Measurements from ENCODE around the gene JKAMP.

JKAMP gene

DNA sequence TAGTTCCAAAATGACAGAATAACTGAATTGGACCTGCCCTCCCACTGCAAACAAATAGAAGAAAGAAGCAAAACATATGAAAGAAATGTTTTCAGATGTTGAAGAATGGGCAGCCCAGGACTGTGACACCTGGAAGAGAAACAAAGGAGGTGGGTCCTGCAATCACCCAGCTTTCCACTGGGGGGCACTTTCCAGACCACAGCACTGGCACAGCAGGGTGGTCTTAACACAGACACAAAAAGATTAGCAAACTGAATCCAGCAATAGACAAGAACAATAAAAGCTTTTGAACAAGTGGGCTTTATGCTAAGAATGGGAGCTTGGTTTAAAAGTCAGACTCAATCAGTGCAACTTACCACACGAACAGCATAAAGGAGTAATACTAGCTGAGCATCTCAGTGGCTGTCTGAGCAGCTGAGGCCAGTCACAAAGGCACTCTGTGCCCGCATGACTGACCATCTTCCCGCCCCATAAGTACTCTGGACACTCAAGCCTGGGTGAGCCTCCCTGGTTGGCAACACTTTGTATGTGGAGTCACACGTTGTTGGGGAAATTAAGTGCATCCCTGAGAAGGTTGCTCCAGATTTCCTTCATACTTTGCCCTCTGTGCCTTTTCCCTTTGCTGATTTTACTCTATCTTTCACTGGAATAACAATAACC lies 27.7 kb downstream of the JKAMP start:
- Histone ChIP-seq H3K36me3 (no peaks in the 10 kb centered on the region), H3K4me1 (no peaks in the 10 kb centered on the region), H3K27me3 (peaks cover 4% of the 10 kb centered on the region; the same call in 1 of the 2 replicates), H3K4me3 (ENCODE audit: low read depth, low read length) (no peak overlapping the region), H3K9me3 (no peaks in the 10 kb centered on the region)
- TF ChIP-seq CTCF (IDR thresholded peaks at IDR 0.05; ENCODE audit: low read depth, low read length) = peak; percentile 77
- DNase-seq = peak; percentile 41

DNA sequence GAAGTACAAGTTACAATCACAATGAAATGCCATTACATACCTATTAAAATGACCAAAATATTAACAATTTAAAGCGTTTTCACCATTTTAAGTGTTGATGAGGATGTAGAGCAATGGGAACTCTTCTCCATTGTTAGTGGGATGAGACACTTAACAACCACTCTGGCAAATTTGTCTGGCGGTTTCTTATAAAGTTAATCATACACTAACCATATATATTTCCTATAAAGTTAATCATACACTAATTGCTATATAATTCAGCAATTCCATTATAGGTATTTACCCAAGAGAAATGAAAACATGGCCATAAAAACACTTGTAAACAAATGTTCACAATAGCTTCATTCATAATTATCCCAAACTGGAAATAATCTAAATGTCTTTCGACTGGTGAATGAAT lies 35.9 kb downstream of the JKAMP start:
- DNase-seq = no peak
- Histone ChIP-seq H3K4me3 (ENCODE audit: low read depth, low read length) (no peak overlapping the region), H3K9me3 (no peaks in the 10 kb centered on the region), H3K27me3 (no peaks in the 10 kb centered on the region), H3K36me3 (no peaks in the 10 kb centered on the region), H3K4me1 (no peaks in the 10 kb centered on the region)
- TF ChIP-seq CTCF (IDR thresholded peaks at IDR 0.05; ENCODE audit: low read depth, low read length) = no peak

DNA sequence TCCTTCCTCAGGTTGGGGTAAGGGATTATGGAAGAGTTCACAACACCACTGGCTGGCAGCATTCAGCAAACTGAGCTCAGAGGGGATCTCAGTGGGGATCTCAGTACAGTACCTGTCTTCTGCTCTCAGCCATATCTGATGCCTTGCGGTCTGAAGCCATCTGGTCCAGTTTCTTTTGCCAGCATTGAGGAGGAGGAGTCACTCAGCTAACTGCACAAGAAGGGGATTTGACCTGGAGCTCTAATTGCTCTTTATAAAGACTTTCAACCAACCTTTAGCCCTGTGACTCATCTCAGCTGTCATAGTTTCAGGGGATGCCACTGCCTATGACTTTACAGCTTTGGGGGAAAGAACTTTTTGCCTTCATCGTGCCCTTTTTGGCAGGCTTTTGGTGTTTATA lies 44.9 kb downstream of the JKAMP start:
- no peak overlapping the region for H3K4me3 ChIP-seq (ENCODE audit: low read depth, low read length)
- H3K27me3 ChIP-seq = no peaks in the 10 kb centered on the region; the same call in 1 of the 2 replicates
- no peaks in the 10 kb centered on the region for H3K36me3 ChIP-seq
- no peaks in the 10 kb centered on the region for H3K9me3 ChIP-seq
- H3K4me1 ChIP-seq = no peaks in the 10 kb centered on the region
- DNase-seq = no peak
- TF ChIP-seq CTCF (IDR thresholded peaks at IDR 0.05; ENCODE audit: low read depth, low read length) = no peak

- no peaks in the 10 kb centered on the region for H3K9me3 ChIP-seq
- no peak for DNase-seq
- H3K36me3 ChIP-seq = no peaks in the 10 kb centered on the region
- no peaks in the 10 kb centered on the region for H3K4me1 ChIP-seq
- H3K27me3 ChIP-seq = no peaks in the 10 kb centered on the region; the same call in 1 of the 2 replicates
- TF ChIP-seq CTCF (IDR thresholded peaks at IDR 0.05; ENCODE audit: low read depth, low read length) = no peak
- H3K4me3 ChIP-seq (ENCODE audit: low read depth, low read length) = no peak overlapping the region
Observed at GRCh38 chr14:59530349-59530748, 46.0 kb downstream of the JKAMP start.

DNA sequence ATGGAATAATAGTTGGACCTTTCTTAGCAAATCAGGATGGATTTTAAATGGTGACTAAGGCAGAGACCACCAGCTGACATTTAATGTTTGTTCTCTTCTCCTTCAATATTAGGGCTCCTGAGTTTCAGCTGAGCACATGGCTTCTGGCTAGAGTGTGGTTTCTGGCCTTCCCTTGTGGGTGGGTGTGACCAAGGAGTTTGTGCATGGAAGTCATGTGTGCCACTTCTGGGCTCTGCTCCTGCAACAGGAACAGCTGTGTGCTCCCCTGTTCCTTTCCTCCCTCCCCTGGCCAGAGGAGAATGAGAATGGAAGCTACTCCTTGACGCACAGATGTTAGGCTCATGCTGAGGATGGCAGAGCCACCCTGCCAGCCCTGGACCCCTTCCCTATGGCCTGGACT lies 48.1 kb downstream of the JKAMP start:
- H3K4me1 ChIP-seq = no peaks in the 10 kb centered on the region
- no peaks in the 10 kb centered on the region for H3K9me3 ChIP-seq
- no peak for TF ChIP-seq CTCF (IDR thresholded peaks at IDR 0.05; ENCODE audit: low read depth, low read length)
- H3K27me3 ChIP-seq = no peaks in the 10 kb centered on the region; the same call in 1 of the 2 replicates
- no peaks in the 10 kb centered on the region for H3K36me3 ChIP-seq
- H3K4me3 ChIP-seq (ENCODE audit: low read depth, low read length) = no peak overlapping the region
- DNase-seq = no peak

GRCh38 chr14:59534361-59534987 lies 50.2 kb downstream of the JKAMP start:
- Histone ChIP-seq H3K4me1 (no peaks in the 10 kb centered on the region), H3K4me3 (ENCODE audit: low read depth, low read length) (no peak overlapping the region), H3K9me3 (no peaks in the 10 kb centered on the region), H3K27me3 (no peaks in the 10 kb centered on the region; the same call in 1 of the 2 replicates), H3K36me3 (no peaks in the 10 kb centered on the region)
- no peak for DNase-seq
- no peak for TF ChIP-seq CTCF (IDR thresholded peaks at IDR 0.05; ENCODE audit: low read depth, low read length)

Data from BE2C (cell line).